HG03439 (cell line): Measurements from ENCODE around the gene CD274.
"Not testable (repeated sequence)": the region's sequence is repeated elsewhere in the genome, so short reads cannot be mapped to it uniquely, and the experiment has no call there.

Source experiments
- ATAC-seq: cut with Tn5 transposase; IDR thresholded peaks from one replicate; pipeline ENCODE4 v1.9.1; 2021; ENCODE audit warnings: mild to moderate bottlenecking, moderate library complexity; ENCODE audit not compliant: unreplicated experiment

Gene CD274

GRCh38 chr9:5493679-5494511, 43.6 kb downstream of the CD274 start:
- ATAC-seq: peak; percentile 89

GRCh38 chr9:5494765-5495164, 44.4 kb downstream of the CD274 start:
- ATAC-seq: not testable (repeated sequence)

- no peak for ATAC-seq
Measured at GRCh38 chr9:5499157-5499556, 48.8 kb downstream of the CD274 start.

GRCh38 chr9:5499889-5500398, 49.6 kb downstream of the CD274 start:
- ATAC-seq: no peak

- no peak for ATAC-seq
Measured at GRCh38 chr9:5500441-5501235, 50.3 kb downstream of the CD274 start.

- ATAC-seq: no peak
Measured at GRCh38 chr9:5502553-5502952, 52.2 kb downstream of the CD274 start.

GRCh38 chr9:5509573-5509972, 59.2 kb downstream of the CD274 start:
- no peak for ATAC-seq

- ATAC-seq: peak; percentile 73
Measured at GRCh38 chr9:5510360-5510931, 60.1 kb downstream of the CD274 start, which contains the start of gene PDCD1LG2. Gene PDCD1LG2 (plus strand): TSS chr9:5510531. CDS start chr9:5522547, 12,016 bp downstream.

- ATAC-seq: no peak
Measured at GRCh38 chr9:5510989-5511388, 60.6 kb downstream of the CD274 start.

- ATAC-seq: no peak
Measured at GRCh38 chr9:5511476-5511875, 61.1 kb downstream of the CD274 start.

GRCh38 chr9:5511935-5512580, 61.7 kb downstream of the CD274 start:
- ATAC-seq: no peak

- no peak for ATAC-seq
Measured at GRCh38 chr9:5512658-5513452, 62.5 kb downstream of the CD274 start.

- ATAC-seq: no peak
Measured at GRCh38 chr9:5513966-5514616, 63.7 kb downstream of the CD274 start.

GRCh38 chr9:5514617-5515260, 64.4 kb downstream of the CD274 start:
- no peak for ATAC-seq

- ATAC-seq: no peak
Measured at GRCh38 chr9:5515261-5515650, 64.9 kb downstream of the CD274 start.

- ATAC-seq: no peak
Measured at GRCh38 chr9:5516453-5517220, 66.3 kb downstream of the CD274 start.

- ATAC-seq: peak; percentile 59
Measured at GRCh38 chr9:5518171-5518936, 68.0 kb downstream of the CD274 start.

- ATAC-seq: peak; percentile 6
Measured at GRCh38 chr9:5518937-5519319, 68.6 kb downstream of the CD274 start.
